Prostate gland (tissue), 2 donors: Measurements from ENCODE around the gene EIF2B2.

ENCODE experiments used
- CTCF ChIP-seq, 4 experiments: fragments of 200-600 bp in 2 of 4; fragments of 450-650 bp in 2 of 4; sonication (generic) in 2 of 4; IDR thresholded peaks; 1 replicate in 3 of 4; 2 replicates in 1 of 4; pipeline ENCODE4 v1.5.1; 2016 to 2019; ENCODE audit warnings: antibody characterized with exemption in 4 of 4, mild to moderate bottlenecking in 2 of 4, moderate library complexity in 2 of 4
- POLR2A ChIP-seq: fragments of 450-650 bp; IDR thresholded peaks from one replicate; pipeline ENCODE4 v1.6.1; 2016; ENCODE audit warnings: antibody characterized with exemption, mild to moderate bottlenecking

- TF ChIP-seq POLR2A (no peak), CTCF (IDR thresholded peaks at IDR 0.05) (no peak)
Observed at GRCh38 chr14:74978416-74978947, 24.2 kb upstream of the EIF2B2 start.
